Measurements from ENCODE around the gene PCBP3.

PCBP3 gene

GRCh38 chr21:45888386-45889009, 245.0 kb downstream of the PCBP3 start:
- Histone ChIP-seq H3K4me3 (ENCODE audit: insufficient read length, low read depth) (no peak overlapping the region), H3K4me1 (ENCODE audit: insufficient read depth, insufficient read length) (peaks cover 12% of the 10 kb centered on the region)

GRCh38 chr21:45889256-45889655, 245.7 kb downstream of the PCBP3 start:
- Histone ChIP-seq H3K4me3 (ENCODE audit: insufficient read length, low read depth) (no peak overlapping the region), H3K27me3 (ENCODE audit: insufficient read depth, insufficient read length) (peaks cover 14% of the 10 kb centered on the region), H3K4me1 (ENCODE audit: insufficient read depth, insufficient read length) (peaks cover 19% of the 10 kb centered on the region), H3K9ac (ENCODE audit: insufficient read length, low read depth) (no peak overlapping the region), H3K36me3 (ENCODE audit: insufficient read depth, insufficient read length, low read length) (no peaks in the 10 kb centered on the region), H3K9me3 (ENCODE audit: insufficient read depth, low read length) (no peaks in the 10 kb centered on the region)
- no peak for DNase-seq (ENCODE audit: low read depth, low spot score)
- TF ChIP-seq SUZ12 (IDR thresholded peaks at IDR 0.05; ENCODE audit: extremely low read depth, insufficient read depth, insufficient read length) (no peak), ZNF274 (IDR thresholded peaks at IDR 0.05; ENCODE audit: low read depth, low read length) (no peak), YY1 (IDR thresholded peaks at IDR 0.05; ENCODE audit: insufficient read depth, insufficient read length) (no peak)

More at GRCh38 chr21:45888386-45889009, 245.0 kb downstream of the PCBP3 start:
- TF ChIP-seq ZNF274 (IDR thresholded peaks at IDR 0.05; ENCODE audit: low read depth, low read length) = no peak
- no peak for TF ChIP-seq SUZ12 (IDR thresholded peaks at IDR 0.05; ENCODE audit: extremely low read depth, insufficient read depth, insufficient read length)
- no peak for TF ChIP-seq YY1 (IDR thresholded peaks at IDR 0.05; ENCODE audit: insufficient read depth, insufficient read length)
- Histone ChIP-seq H3K36me3 (ENCODE audit: insufficient read depth, insufficient read length, low read length) (no peaks in the 10 kb centered on the region), H3K27me3 (ENCODE audit: insufficient read depth, insufficient read length) (peaks cover 14% of the 10 kb centered on the region), H3K9ac (ENCODE audit: insufficient read length, low read depth) (no peak overlapping the region), H3K9me3 (ENCODE audit: insufficient read depth, low read length) (no peaks in the 10 kb centered on the region)
- no peak for DNase-seq (ENCODE audit: low read depth, low spot score)

- TF ChIP-seq YY1 (IDR thresholded peaks at IDR 0.05; ENCODE audit: insufficient read depth, insufficient read length) (no peak), SUZ12 (IDR thresholded peaks at IDR 0.05; ENCODE audit: extremely low read depth, insufficient read depth, insufficient read length) (no peak), ZNF274 (IDR thresholded peaks at IDR 0.05; ENCODE audit: low read depth, low read length) (no peak)
- H3K36me3 ChIP-seq (ENCODE audit: insufficient read depth, insufficient read length, low read length) = no peaks in the 10 kb centered on the region
- no peak overlapping the region for H3K4me3 ChIP-seq (ENCODE audit: insufficient read length, low read depth)
- H3K4me1 ChIP-seq (ENCODE audit: insufficient read depth, insufficient read length) = peaks cover 22% of the 10 kb centered on the region
- H3K9me3 ChIP-seq (ENCODE audit: insufficient read depth, low read length) = no peaks in the 10 kb centered on the region
- no peak overlapping the region for H3K9ac ChIP-seq (ENCODE audit: insufficient read length, low read depth)
- DNase-seq (ENCODE audit: low read depth, low spot score) = no peak
- peaks cover 14% of the 10 kb centered on the region for H3K27me3 ChIP-seq (ENCODE audit: insufficient read depth, insufficient read length)
These were observed 246.4 kb downstream of the PCBP3 start for GRCh38 chr21:45889961-45890360.

GRCh38 chr21:45891388-45892155, 248.0 kb downstream of the PCBP3 start:
- peaks cover 22% of the 10 kb centered on the region for H3K4me1 ChIP-seq (ENCODE audit: insufficient read depth, insufficient read length)
- no peak overlapping the region for H3K9ac ChIP-seq (ENCODE audit: insufficient read length, low read depth)

GRCh38 chr21:45892156-45892915, 248.8 kb downstream of the PCBP3 start:
- no peak overlapping the region for H3K4me3 ChIP-seq (ENCODE audit: insufficient read length, low read depth)
- H3K9ac ChIP-seq (ENCODE audit: insufficient read length, low read depth) = no peak overlapping the region
- H3K4me1 ChIP-seq (ENCODE audit: insufficient read depth, insufficient read length) = peaks cover 22% of the 10 kb centered on the region
- H3K36me3 ChIP-seq (ENCODE audit: insufficient read depth, insufficient read length, low read length) = no peaks in the 10 kb centered on the region
- peaks cover 14% of the 10 kb centered on the region for H3K27me3 ChIP-seq (ENCODE audit: insufficient read depth, insufficient read length)
- no peaks in the 10 kb centered on the region for H3K9me3 ChIP-seq (ENCODE audit: insufficient read depth, low read length)
- DNase-seq (ENCODE audit: low read depth, low spot score) = no peak
- TF ChIP-seq ZNF274 (IDR thresholded peaks at IDR 0.05; ENCODE audit: low read depth, low read length) (no peak), YY1 (IDR thresholded peaks at IDR 0.05; ENCODE audit: insufficient read depth, insufficient read length) (no peak), SUZ12 (IDR thresholded peaks at IDR 0.05; ENCODE audit: extremely low read depth, insufficient read depth, insufficient read length) (no peak)

More at GRCh38 chr21:45891388-45892155, 248.0 kb downstream of the PCBP3 start:
- no peaks in the 10 kb centered on the region for H3K9me3 ChIP-seq (ENCODE audit: insufficient read depth, low read length)
- no peak for DNase-seq (ENCODE audit: low read depth, low spot score)
- H3K4me3 ChIP-seq (ENCODE audit: insufficient read length, low read depth) = no peak overlapping the region
- peaks cover 14% of the 10 kb centered on the region for H3K27me3 ChIP-seq (ENCODE audit: insufficient read depth, insufficient read length)
- TF ChIP-seq ZNF274 (IDR thresholded peaks at IDR 0.05; ENCODE audit: low read depth, low read length) (no peak), SUZ12 (IDR thresholded peaks at IDR 0.05; ENCODE audit: extremely low read depth, insufficient read depth, insufficient read length) (no peak), YY1 (IDR thresholded peaks at IDR 0.05; ENCODE audit: insufficient read depth, insufficient read length) (no peak)
- H3K36me3 ChIP-seq (ENCODE audit: insufficient read depth, insufficient read length, low read length) = no peaks in the 10 kb centered on the region

- Histone ChIP-seq H3K4me1 (ENCODE audit: insufficient read depth, insufficient read length) (peaks cover 22% of the 10 kb centered on the region), H3K27me3 (ENCODE audit: insufficient read depth, insufficient read length) (peaks cover 14% of the 10 kb centered on the region), H3K36me3 (ENCODE audit: insufficient read depth, insufficient read length, low read length) (no peaks in the 10 kb centered on the region), H3K9me3 (ENCODE audit: insufficient read depth, low read length) (no peaks in the 10 kb centered on the region), H3K9ac (ENCODE audit: insufficient read length, low read depth) (no peak overlapping the region), H3K4me3 (ENCODE audit: insufficient read length, low read depth) (no peak overlapping the region)
- TF ChIP-seq SUZ12 (IDR thresholded peaks at IDR 0.05; ENCODE audit: extremely low read depth, insufficient read depth, insufficient read length) = no peak
- no peak for TF ChIP-seq ZNF274 (IDR thresholded peaks at IDR 0.05; ENCODE audit: low read depth, low read length)
- DNase-seq (ENCODE audit: low read depth, low spot score) = no peak
These were observed 249.6 kb downstream of the PCBP3 start for GRCh38 chr21:45892916-45893739.
